A549 (cell line): ENCODE data around the gene PPFIA4. TPM values are rescaled to one million over a fixed set of nuclear protein-coding genes. Genes with fewer than 3 reads are reported as not detected.

ENCODE experiments used
- ATAC-seq, 2 experiments: fragments of 200-7000 bp in 1 of 2; fragments of >200 bp in 1 of 2; cut with Nextera tagmentation in 1 of 2; cut with Tn5 transposase in 1 of 2; 3 replicates each; pipeline versions ENCODE4 v1.8.0 to v1.9.1; 2018 to 2020; ENCODE audit warnings: mild to moderate bottlenecking in 1 of 2, moderate library complexity in 1 of 2
- CTCF ChIA-PET: fragments of 300-600 bp; sonication (Branson Sonifier 250); formaldehyde crosslinking; extraction: SDS; loops from one replicate; lab custom pipeline; 2021; ENCODE audit warnings: antibody characterized with exemption, inconsistent platforms; lab: Yijun Ruan, JAX
- POLR2A ChIA-PET: fragments of 350-600 bp; formaldehyde crosslinking; extraction: SDS; loops from one replicate; lab custom pipeline; 2021; ENCODE audit warnings: antibody characterized with exemption, inconsistent platforms; lab: Yijun Ruan, JAX
- DNase-seq, 2 experiments: peaks; one replicate each; pipeline versions ENCODE4 v3.0.0 to v3.0.0-alpha.2; 2011 to 2016; ENCODE audit warnings: low read depth in 1 of 2, low spot score in 1 of 2
- FAIRE-seq: peaks from 2 replicates; lab custom pipeline; 2011; peaks lifted over from hg19 to GRCh38; lab: Jason Lieb, UNC
- H3K27ac ChIP-seq, 2 experiments: fragments of >200 bp; sonication (Bioruptor Twin); formaldehyde crosslinking; 3 replicates each; pipeline ENCODE4 v1.5.1; 2016 to 2017
- H3K4me1 ChIP-seq: fragments of >200 bp; sonication (Bioruptor Twin); formaldehyde crosslinking; 3 replicates; pipeline ENCODE4 v1.6.1; 2016
- H3K4me2 ChIP-seq: fragments of >200 bp; sonication (Bioruptor Twin); formaldehyde crosslinking; 3 replicates; pipeline ENCODE4 v1.6.1; 2016
- H3K4me3 ChIP-seq: fragments of >200 bp; sonication (Bioruptor Twin); formaldehyde crosslinking; 3 replicates; pipeline ENCODE4 v1.5.1; 2016
- H3K9me3 ChIP-seq: fragments of >200 bp; sonication (Bioruptor Twin); formaldehyde crosslinking; 3 replicates; pipeline ENCODE4 v1.6.1; 2016
- CHD2 ChIP-seq: fragments of 150-350 bp; IDR thresholded peaks from 2 replicates; pipeline ENCODE4 v1.6.1; 2014; ENCODE audit warnings: low read length; ENCODE audit not compliant: partially characterized antibody
- EP300 ChIP-seq, 2 experiments: fragments of >200 bp; sonication (Bioruptor Twin); formaldehyde crosslinking; IDR thresholded peaks; 2 replicates in 1 of 2; 3 replicates in 1 of 2; pipeline ENCODE4 v1.6.1; 2016 to 2017
- ESRRA ChIP-seq: fragments of 150-350 bp; IDR thresholded peaks from 2 replicates; pipeline ENCODE4 v1.6.1; 2014; ENCODE audit warnings: mild to moderate bottlenecking, low read length, borderline replicate concordance
- HDAC2 ChIP-seq: fragments of 200-600 bp; sonication (generic); IDR thresholded peaks from 2 replicates; pipeline ENCODE4 v1.6.1; 2016
- HOXA7 ChIP-seq: fragments of 250-450 bp; sonication (Bioruptor Pico); IDR thresholded peaks from 2 replicates; pipeline ENCODE4 v1.5.0; 2020; ENCODE audit warnings: mild to moderate bottlenecking, moderate library complexity
- HOXB13 ChIP-seq: fragments of 250-450 bp; sonication (Bioruptor Pico); IDR thresholded peaks from 2 replicates; pipeline ENCODE4 v1.5.0; 2020; ENCODE audit warnings: low read depth, mild to moderate bottlenecking, moderate library complexity
- HOXB5 ChIP-seq: fragments of 250-450 bp; sonication (Bioruptor Pico); IDR thresholded peaks from 2 replicates; pipeline ENCODE4 v1.5.0; 2020; ENCODE audit warnings: mild to moderate bottlenecking, moderate library complexity
- JUNB ChIP-seq: fragments of >200 bp; sonication (Bioruptor Twin); formaldehyde crosslinking; IDR thresholded peaks from 2 replicates; pipeline ENCODE4 v1.6.1; 2016
- MAZ ChIP-seq: fragments of 150-350 bp; IDR thresholded peaks from 2 replicates; pipeline ENCODE4 v1.6.1; 2014; ENCODE audit warnings: antibody characterized with exemption, low read depth, low read length, borderline replicate concordance
- RAD21 ChIP-seq, 2 experiments: fragments of >200 bp in 1 of 2; sonication (Bioruptor Twin) in 1 of 2; formaldehyde crosslinking in 1 of 2; IDR thresholded peaks in 1 of 2; conservative IDR thresholded peaks in 1 of 2; 2 replicates in 1 of 2; 3 replicates in 1 of 2; pipeline ENCODE4 v1.6.1; 2012 to 2018; ENCODE audit warnings: inconsistent platforms in 1 of 2
- WGBS: methylation state at CpG from one replicate; pipeline ENCODE4 v1.1.6; 2017; ENCODE audit errors: missing lambda C conversion rate; 5-methylcytosine and 5-hydroxymethylcytosine counted together
- polyA plus RNA-seq, 4 experiments: library from polyadenylated mRNA; depleted of rRNA in 3 of 4; stranded (reverse); fragments of >200 nt; fragmentation: RNase III in 1 of 4; extraction: RNeasy Plus Mini Kit Qiagen cat#74134 plus additional on column Dnase treatment in 1 of 4; gene quantifications; 2 replicates in 3 of 4; 3 replicates in 1 of 4; pipeline ENCODE4 v1.2.3, GENCODE V29; 2011 to 2017
- TF ChIP-seq, protein P1 (sequence below): IDR thresholded peaks from 2 replicates; pipeline ENCODE4 v1.6.1; 2012; ENCODE audit warnings: low read depth, borderline replicate concordance
- TF ChIP-seq, protein P2 (sequence below): fragments of 250-450 bp; sonication (Bioruptor Pico); IDR thresholded peaks from 2 replicates; pipeline ENCODE4 v1.5.0; 2020; ENCODE audit warnings: low read depth, mild to moderate bottlenecking, moderate library complexity
- TF ChIP-seq, protein P3 (sequence below): fragments of 200-600 bp; sonication (generic); IDR thresholded peaks from 2 replicates; pipeline ENCODE4 v1.6.1; 2016; ENCODE audit warnings: antibody characterized with exemption, mild to moderate bottlenecking, moderate library complexity
- TF ChIP-seq, protein P4 (sequence below): fragments of 450-650 bp; IDR thresholded peaks from 2 replicates; pipeline ENCODE4 v1.6.1; 2014; ENCODE audit warnings: antibody characterized with exemption
- TF ChIP-seq, protein P5 (sequence below): IDR thresholded peaks from 2 replicates; pipeline ENCODE4 v1.6.1; 2012
- TF ChIP-seq, protein P6 (sequence below): fragments of 250-450 bp; sonication (Bioruptor Pico); IDR thresholded peaks from 2 replicates; pipeline ENCODE4 v1.5.0; 2021; ENCODE audit warnings: mild to moderate bottlenecking, moderate library complexity, borderline replicate concordance

The PPFIA4 gene
- polyA plus RNA-seq, 2 of the 4 experiments (the other 2 are of a cell fraction) = 0.47 to 0.63 TPM

DNA sequence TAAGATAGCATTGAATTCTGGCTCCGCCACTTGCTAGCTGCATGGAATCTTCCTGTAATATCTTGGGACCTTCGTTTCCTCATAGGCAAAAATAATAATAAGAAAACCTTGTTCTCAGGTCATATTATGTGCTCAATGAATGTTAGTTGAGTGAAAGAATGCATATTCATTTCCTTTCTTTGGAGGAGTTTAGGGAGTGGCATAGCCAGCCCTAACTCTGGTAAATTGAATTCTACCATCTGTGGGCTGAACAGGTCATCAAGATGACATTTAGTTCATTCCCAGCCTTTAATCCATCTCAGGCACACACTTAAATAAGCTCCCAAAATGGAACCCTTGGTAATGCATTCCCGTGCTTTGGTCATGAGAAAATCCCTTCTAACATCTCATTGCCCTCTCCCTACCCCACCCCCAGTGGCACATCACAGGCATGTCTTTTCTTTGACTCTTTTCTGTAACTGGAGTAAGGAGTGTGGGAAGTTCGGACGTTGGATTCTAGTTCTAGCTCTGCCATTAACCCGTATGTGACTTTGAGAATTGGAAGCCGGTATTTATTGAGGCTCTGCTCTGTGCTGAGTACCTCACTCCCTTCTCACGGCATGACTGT, 72.7 kb downstream of the PPFIA4 start (continued):
- TF ChIP-seq, protein P1, sequence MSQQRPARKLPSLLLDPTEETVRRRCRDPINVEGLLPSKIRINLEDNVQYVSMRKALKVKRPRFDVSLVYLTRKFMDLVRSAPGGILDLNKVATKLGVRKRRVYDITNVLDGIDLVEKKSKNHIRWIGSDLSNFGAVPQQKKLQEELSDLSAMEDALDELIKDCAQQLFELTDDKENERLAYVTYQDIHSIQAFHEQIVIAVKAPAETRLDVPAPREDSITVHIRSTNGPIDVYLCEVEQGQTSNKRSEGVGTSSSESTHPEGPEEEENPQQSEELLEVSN = no peak
- TF ChIP-seq HOXA7 (CRISPR knock-in tag) (no peak), RAD21 (conservative IDR thresholded peaks at IDR 0.05 in 1 of 2, IDR thresholded peaks at IDR 0.05 in 1 of 2) (no peak), HDAC2 (no peak), MAZ (no peak), HOXB13 (no peak), ESRRA (no peak)
- TF ChIP-seq, protein P2, sequence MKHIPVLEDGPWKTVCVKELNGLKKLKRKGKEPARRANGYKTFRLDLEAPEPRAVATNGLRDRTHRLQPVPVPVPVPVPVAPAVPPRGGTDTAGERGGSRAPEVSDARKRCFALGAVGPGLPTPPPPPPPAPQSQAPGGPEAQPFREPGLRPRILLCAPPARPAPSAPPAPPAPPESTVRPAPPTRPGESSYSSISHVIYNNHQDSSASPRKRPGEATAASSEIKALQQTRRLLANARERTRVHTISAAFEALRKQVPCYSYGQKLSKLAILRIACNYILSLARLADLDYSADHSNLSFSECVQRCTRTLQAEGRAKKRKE = no peak

DNA sequence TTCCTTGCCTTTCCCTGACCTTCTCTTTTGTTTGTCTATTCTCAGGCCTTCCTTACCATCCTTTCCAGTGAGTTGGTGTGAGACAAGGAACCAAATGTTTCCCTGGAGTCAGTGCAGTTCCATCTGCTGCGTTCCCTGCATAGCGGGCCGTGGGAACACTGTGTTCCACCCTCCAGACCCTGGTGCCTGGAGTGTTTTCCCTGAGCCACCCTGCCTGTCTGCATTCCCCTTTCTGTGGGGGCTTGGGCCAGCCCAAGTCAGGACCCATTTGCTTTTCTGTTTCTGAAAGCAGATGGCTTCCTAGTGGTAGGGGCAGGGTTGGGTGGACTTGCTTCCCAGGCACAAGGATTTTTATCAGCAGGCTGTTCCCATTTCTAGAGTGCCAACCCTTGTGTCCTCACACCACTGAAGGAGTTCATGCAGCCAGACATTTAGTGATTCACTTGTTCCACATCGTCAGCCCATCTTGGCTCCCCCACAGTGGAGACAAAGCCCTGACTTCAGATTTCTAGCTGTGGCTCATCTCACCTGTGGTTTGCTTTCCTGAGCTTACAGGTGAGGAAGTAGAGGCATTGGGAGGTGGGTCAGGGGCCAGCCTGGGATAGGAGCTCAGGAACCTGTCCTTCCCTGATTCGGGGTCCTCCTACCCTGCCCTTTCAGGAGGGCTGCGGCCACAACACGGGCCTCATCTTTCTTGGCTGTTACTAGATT, 73.7 kb downstream of the PPFIA4 start:
- DNase-seq = no peak

More for the DNA sequence above, 73.7 kb downstream of the PPFIA4 start:
- ChIA-PET POLR2A (no interaction called here), CTCF (interaction anchor here (0.9 to 4.4 kb wide), 6 partner anchors 13 to 116 kb away, joined by 3 to 20 read pairs (median 8); no protein-coding TSS in a partner anchor)
- ATAC-seq (no peak), FAIRE-seq (no peak)
- Histone ChIP-seq H3K4me2 (no peak overlapping the region), H3K27ac (no peak overlapping the region), H3K4me1 (no peaks in the 10 kb centered on the region), H3K4me3 (no peak overlapping the region), H3K9me3 (peaks cover 8% of the 10 kb centered on the region)
- TF ChIP-seq CHD2 = no peak
- TF ChIP-seq, protein P3, sequence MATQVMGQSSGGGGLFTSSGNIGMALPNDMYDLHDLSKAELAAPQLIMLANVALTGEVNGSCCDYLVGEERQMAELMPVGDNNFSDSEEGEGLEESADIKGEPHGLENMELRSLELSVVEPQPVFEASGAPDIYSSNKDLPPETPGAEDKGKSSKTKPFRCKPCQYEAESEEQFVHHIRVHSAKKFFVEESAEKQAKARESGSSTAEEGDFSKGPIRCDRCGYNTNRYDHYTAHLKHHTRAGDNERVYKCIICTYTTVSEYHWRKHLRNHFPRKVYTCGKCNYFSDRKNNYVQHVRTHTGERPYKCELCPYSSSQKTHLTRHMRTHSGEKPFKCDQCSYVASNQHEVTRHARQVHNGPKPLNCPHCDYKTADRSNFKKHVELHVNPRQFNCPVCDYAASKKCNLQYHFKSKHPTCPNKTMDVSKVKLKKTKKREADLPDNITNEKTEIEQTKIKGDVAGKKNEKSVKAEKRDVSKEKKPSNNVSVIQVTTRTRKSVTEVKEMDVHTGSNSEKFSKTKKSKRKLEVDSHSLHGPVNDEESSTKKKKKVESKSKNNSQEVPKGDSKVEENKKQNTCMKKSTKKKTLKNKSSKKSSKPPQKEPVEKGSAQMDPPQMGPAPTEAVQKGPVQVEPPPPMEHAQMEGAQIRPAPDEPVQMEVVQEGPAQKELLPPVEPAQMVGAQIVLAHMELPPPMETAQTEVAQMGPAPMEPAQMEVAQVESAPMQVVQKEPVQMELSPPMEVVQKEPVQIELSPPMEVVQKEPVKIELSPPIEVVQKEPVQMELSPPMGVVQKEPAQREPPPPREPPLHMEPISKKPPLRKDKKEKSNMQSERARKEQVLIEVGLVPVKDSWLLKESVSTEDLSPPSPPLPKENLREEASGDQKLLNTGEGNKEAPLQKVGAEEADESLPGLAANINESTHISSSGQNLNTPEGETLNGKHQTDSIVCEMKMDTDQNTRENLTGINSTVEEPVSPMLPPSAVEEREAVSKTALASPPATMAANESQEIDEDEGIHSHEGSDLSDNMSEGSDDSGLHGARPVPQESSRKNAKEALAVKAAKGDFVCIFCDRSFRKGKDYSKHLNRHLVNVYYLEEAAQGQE = no peak
- TF ChIP-seq, protein P4, sequence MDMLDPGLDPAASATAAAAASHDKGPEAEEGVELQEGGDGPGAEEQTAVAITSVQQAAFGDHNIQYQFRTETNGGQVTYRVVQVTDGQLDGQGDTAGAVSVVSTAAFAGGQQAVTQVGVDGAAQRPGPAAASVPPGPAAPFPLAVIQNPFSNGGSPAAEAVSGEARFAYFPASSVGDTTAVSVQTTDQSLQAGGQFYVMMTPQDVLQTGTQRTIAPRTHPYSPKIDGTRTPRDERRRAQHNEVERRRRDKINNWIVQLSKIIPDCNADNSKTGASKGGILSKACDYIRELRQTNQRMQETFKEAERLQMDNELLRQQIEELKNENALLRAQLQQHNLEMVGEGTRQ = no peak
- no peak for TF ChIP-seq EP300 (IDR thresholded peaks at IDR 0.05)
- TF ChIP-seq, protein P5, sequence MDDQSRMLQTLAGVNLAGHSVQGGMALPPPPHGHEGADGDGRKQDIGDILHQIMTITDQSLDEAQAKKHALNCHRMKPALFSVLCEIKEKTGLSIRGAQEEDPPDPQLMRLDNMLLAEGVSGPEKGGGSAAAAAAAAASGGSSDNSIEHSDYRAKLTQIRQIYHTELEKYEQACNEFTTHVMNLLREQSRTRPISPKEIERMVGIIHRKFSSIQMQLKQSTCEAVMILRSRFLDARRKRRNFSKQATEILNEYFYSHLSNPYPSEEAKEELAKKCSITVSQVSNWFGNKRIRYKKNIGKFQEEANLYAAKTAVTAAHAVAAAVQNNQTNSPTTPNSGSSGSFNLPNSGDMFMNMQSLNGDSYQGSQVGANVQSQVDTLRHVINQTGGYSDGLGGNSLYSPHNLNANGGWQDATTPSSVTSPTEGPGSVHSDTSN = no peak
- TF ChIP-seq JUNB = no peak
- TF ChIP-seq HOXB5 = no peak
- TF ChIP-seq, protein P6, sequence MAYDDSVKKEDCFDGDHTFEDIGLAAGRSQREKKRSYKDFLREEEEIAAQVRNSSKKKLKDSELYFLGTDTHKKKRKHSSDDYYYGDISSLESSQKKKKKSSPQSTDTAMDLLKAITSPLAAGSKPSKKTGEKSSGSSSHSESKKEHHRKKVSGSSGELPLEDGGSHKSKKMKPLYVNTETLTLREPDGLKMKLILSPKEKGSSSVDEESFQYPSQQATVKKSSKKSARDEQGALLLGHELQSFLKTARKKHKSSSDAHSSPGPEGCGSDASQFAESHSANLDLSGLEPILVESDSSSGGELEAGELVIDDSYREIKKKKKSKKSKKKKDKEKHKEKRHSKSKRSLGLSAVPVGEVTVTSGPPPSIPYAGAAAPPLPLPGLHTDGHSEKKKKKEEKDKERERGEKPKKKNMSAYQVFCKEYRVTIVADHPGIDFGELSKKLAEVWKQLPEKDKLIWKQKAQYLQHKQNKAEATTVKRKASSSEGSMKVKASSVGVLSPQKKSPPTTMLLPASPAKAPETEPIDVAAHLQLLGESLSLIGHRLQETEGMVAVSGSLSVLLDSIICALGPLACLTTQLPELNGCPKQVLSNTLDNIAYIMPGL (CRISPR knock-in tag) = no peak
- WGBS = 65% methylated on average over 7 of the region's 7 CpGs
